ENCODE results near the gene TMEM150A. TPM values are rescaled to one million over a fixed set of nuclear protein-coding genes. Genes with fewer than 3 reads are reported as not detected.

Gene TMEM150A
- total and polyA plus RNA-seq, 2 of the 13 experiments (the other 11 are each of a cell fraction or from before 2014, with no cell fraction given): 30.1 to 70.4 TPM

DNA sequence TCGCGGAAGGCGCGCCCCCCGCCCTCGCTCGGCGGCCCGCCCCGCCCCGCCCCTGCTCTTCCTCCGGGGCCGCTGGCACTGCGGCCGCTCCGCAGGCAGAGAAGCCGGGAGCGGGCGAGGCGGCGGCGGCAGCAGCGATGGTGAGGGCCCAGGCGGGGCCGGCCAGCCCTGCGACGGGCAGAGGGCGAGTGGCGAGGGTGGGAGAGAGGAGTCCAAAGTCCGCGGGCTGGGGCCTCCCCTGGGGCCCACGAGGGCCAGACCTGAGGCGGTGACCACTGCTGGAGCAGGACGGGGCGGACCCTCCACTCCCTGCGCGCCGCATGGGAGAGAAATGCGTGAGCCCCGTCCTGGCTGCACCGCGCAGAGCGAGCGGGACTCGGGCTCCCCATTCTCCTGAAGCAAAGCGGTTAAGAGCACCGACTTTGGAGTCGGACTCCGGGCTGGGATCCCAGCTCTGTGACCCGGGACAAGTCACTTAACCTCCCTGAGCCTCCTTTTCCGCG, 18.1 kb downstream of the TMEM150A start, which contains the start of gene VAMP5 (continued):
- TF ChIP-seq, protein P1, sequence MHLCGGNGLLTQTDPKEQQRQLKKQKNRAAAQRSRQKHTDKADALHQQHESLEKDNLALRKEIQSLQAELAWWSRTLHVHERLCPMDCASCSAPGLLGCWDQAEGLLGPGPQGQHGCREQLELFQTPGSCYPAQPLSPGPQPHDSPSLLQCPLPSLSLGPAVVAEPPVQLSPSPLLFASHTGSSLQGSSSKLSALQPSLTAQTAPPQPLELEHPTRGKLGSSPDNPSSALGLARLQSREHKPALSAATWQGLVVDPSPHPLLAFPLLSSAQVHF (CRISPR knock-in tag; IDR thresholded peaks at IDR 0.05): no peak
- TF ChIP-seq NFYC (CRISPR knock-in tag; IDR thresholded peaks at IDR 0.05) (peak; percentile 19; the same call in 1 of the 2 replicates), CBX2 (IDR thresholded peaks at IDR 0.05; ENCODE audit: low read depth, low read length) (no peak), CBX2 (CRISPR knock-in tag; IDR thresholded peaks at IDR 0.05; ENCODE audit: low read depth) (no peak), NCOA5 (CRISPR knock-in tag; IDR thresholded peaks at IDR 0.05) (no peak), ZNF367 (CRISPR knock-in tag; IDR thresholded peaks at IDR 0.05; ENCODE audit: borderline replicate concordance) (peak; percentile 40; the same call in 1 of the 2 replicates), EED (CRISPR knock-in tag; IDR thresholded peaks at IDR 0.05) (no peak), BCL6 (CRISPR knock-in tag; IDR thresholded peaks at IDR 0.05) (peak; percentile 68), NFATC3 (CRISPR knock-in tag; IDR thresholded peaks at IDR 0.05) (no peak), ZNF546 (CRISPR knock-in tag; conservative IDR thresholded peaks at IDR 0.05) (peak; percentile 82; the same call in 1 of the 2 replicates), SRF (IDR thresholded peaks at IDR 0.05; ENCODE audit: low read depth, low read length) (no peak), SOX5 (CRISPR knock-in tag; IDR thresholded peaks at IDR 0.05; ENCODE audit: borderline replicate concordance) (no peak), ATF1 (CRISPR knock-in tag; IDR thresholded peaks at IDR 0.05) (no peak)
- TF ChIP-seq, protein P2, sequence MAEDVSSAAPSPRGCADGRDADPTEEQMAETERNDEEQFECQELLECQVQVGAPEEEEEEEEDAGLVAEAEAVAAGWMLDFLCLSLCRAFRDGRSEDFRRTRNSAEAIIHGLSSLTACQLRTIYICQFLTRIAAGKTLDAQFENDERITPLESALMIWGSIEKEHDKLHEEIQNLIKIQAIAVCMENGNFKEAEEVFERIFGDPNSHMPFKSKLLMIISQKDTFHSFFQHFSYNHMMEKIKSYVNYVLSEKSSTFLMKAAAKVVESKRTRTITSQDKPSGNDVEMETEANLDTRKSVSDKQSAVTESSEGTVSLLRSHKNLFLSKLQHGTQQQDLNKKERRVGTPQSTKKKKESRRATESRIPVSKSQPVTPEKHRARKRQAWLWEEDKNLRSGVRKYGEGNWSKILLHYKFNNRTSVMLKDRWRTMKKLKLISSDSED (CRISPR knock-in tag; IDR thresholded peaks at IDR 0.05): peak; percentile 96
- TF ChIP-seq, protein P3, sequence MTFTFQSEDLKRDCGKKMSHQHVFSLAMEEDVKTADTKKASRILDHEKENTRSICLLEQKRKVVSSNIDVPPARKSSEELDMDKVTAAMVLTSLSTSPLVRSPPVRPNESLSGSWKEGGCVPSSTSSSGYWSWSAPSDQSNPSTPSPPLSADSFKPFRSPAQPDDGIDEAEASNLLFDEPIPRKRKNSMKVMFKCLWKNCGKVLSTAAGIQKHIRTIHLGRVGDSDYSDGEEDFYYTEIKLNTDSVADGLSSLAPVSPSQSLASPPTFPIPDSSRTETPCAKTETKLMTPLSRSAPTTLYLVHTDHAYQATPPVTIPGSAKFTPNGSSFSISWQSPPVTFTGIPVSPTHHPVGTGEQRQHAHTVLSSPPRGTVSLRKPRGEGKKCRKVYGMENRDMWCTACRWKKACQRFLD (CRISPR knock-in tag; IDR thresholded peaks at IDR 0.05; ENCODE audit: borderline replicate concordance): 0 out of 2 replicates have a peak, but pooled peaks have one; percentile 80
- TF ChIP-seq, protein P4, sequence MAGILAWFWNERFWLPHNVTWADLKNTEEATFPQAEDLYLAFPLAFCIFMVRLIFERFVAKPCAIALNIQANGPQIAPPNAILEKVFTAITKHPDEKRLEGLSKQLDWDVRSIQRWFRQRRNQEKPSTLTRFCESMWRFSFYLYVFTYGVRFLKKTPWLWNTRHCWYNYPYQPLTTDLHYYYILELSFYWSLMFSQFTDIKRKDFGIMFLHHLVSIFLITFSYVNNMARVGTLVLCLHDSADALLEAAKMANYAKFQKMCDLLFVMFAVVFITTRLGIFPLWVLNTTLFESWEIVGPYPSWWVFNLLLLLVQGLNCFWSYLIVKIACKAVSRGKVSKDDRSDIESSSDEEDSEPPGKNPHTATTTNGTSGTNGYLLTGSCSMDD (CRISPR knock-in tag; IDR thresholded peaks at IDR 0.05): no peak
- TF ChIP-seq, protein P5, sequence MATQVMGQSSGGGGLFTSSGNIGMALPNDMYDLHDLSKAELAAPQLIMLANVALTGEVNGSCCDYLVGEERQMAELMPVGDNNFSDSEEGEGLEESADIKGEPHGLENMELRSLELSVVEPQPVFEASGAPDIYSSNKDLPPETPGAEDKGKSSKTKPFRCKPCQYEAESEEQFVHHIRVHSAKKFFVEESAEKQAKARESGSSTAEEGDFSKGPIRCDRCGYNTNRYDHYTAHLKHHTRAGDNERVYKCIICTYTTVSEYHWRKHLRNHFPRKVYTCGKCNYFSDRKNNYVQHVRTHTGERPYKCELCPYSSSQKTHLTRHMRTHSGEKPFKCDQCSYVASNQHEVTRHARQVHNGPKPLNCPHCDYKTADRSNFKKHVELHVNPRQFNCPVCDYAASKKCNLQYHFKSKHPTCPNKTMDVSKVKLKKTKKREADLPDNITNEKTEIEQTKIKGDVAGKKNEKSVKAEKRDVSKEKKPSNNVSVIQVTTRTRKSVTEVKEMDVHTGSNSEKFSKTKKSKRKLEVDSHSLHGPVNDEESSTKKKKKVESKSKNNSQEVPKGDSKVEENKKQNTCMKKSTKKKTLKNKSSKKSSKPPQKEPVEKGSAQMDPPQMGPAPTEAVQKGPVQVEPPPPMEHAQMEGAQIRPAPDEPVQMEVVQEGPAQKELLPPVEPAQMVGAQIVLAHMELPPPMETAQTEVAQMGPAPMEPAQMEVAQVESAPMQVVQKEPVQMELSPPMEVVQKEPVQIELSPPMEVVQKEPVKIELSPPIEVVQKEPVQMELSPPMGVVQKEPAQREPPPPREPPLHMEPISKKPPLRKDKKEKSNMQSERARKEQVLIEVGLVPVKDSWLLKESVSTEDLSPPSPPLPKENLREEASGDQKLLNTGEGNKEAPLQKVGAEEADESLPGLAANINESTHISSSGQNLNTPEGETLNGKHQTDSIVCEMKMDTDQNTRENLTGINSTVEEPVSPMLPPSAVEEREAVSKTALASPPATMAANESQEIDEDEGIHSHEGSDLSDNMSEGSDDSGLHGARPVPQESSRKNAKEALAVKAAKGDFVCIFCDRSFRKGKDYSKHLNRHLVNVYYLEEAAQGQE (IDR thresholded peaks at IDR 0.05; ENCODE audit: borderline replicate concordance in 1 of 2, low read depth in 1 of 2, low read length in 2 of 2): peak in 1 of 2 experiments; percentile 77; a peak in 1 of 4 replicates
- TF ChIP-seq, protein P6, sequence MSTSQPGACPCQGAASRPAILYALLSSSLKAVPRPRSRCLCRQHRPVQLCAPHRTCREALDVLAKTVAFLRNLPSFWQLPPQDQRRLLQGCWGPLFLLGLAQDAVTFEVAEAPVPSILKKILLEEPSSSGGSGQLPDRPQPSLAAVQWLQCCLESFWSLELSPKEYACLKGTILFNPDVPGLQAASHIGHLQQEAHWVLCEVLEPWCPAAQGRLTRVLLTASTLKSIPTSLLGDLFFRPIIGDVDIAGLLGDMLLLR (CRISPR knock-in tag; IDR thresholded peaks at IDR 0.05): peak; percentile 82
- TF ChIP-seq, protein P7, sequence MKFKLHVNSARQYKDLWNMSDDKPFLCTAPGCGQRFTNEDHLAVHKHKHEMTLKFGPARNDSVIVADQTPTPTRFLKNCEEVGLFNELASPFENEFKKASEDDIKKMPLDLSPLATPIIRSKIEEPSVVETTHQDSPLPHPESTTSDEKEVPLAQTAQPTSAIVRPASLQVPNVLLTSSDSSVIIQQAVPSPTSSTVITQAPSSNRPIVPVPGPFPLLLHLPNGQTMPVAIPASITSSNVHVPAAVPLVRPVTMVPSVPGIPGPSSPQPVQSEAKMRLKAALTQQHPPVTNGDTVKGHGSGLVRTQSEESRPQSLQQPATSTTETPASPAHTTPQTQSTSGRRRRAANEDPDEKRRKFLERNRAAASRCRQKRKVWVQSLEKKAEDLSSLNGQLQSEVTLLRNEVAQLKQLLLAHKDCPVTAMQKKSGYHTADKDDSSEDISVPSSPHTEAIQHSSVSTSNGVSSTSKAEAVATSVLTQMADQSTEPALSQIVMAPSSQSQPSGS (CRISPR knock-in tag; IDR thresholded peaks at IDR 0.05): no peak; the same call in none of the 2 replicates
